HepG2 (cell line): ENCODE data around the gene RUSC1. TPM values are rescaled to one million over a fixed set of nuclear protein-coding genes. Genes with fewer than 3 reads are reported as not detected.

Source experiments
- ATAC-seq: fragments of 200-7000 bp; cut with Tn5 transposase; 3 replicates; pipeline ENCODE4 v1.9.1; 2020; ENCODE audit warnings: mild to moderate bottlenecking, moderate library complexity
- BruUV-seq: library from RNA; stranded (reverse); fragments of 400-500 nt; replicated peaks from 2 replicates; lab custom pipeline; 2021; lab: Mats Ljungman, UMichigan
- CTCF ChIA-PET: fragments of 300-600 bp; formaldehyde crosslinking; extraction: SDS; loops from one replicate; lab custom pipeline; 2021; ENCODE audit warnings: low total read pairs, inconsistent platforms, low intra/inter-chr PET ratio; lab: Yijun Ruan, JAX
- POLR2A ChIA-PET: fragments of 350-600 bp; sonication (Branson Sonifier 250); formaldehyde crosslinking; loops from one replicate; lab custom pipeline; 2020; ENCODE audit warnings: antibody characterized with exemption, inconsistent platforms; lab: Yijun Ruan, JAX
- DNase-seq: peaks from one replicate; pipeline ENCODE4 v3.0.0-alpha.2; 2015; ENCODE audit warnings: low spot score
- FAIRE-seq: peaks from 3 replicates; lab custom pipeline; 2011; peaks lifted over from hg19 to GRCh38; lab: Jason Lieb, UNC
- H2AFZ ChIP-seq: one replicate; pipeline ENCODE4 v1.6.1; 2011; ENCODE audit warnings: low read length, inconsistent platforms
- H3K27ac ChIP-seq: fragments of 300-600 bp; 3 replicates; pipeline ENCODE4 v1.8.0; 2011; ENCODE audit warnings: mixed run types, mild to moderate bottlenecking, mixed read lengths, low read length, inconsistent platforms; ENCODE audit not compliant: insufficient read depth; ENCODE audit errors: extremely low read length
- H3K27me3 ChIP-seq, 2 experiments: fragments of 200-600 bp in 1 of 2; 2 replicates in 1 of 2; 3 replicates in 1 of 2; pipeline versions ENCODE4 v1.6.0 to v1.8.0; 2011; ENCODE audit warnings: low read length in 2 of 2, mild to moderate bottlenecking in 2 of 2, moderate library complexity in 2 of 2, inconsistent platforms in 1 of 2; ENCODE audit not compliant: insufficient read depth in 2 of 2, control insufficient read depth in 1 of 2
- H3K36me3 ChIP-seq, 2 experiments: fragments of 200-600 bp in 1 of 2; replicated peaks in 1 of 2; 2 replicates in 1 of 2; 3 replicates in 1 of 2; pipeline versions ENCODE4 v1.5.1 to v1.8.0; 2011; ENCODE audit warnings: low read length in 2 of 2, inconsistent platforms in 1 of 2; ENCODE audit not compliant: insufficient read depth in 2 of 2, control insufficient read depth in 1 of 2
- H3K4me1 ChIP-seq: 2 replicates; pipeline ENCODE4 v1.5.1; 2012; ENCODE audit warnings: low read length, inconsistent platforms; ENCODE audit not compliant: insufficient read depth
- H3K4me2 ChIP-seq: 2 replicates; pipeline ENCODE4 v1.6.0; 2011; ENCODE audit warnings: low read depth, low read length, inconsistent platforms
- H3K4me3 ChIP-seq, 3 experiments: fragments of 200-600 bp in 1 of 3; sonication (generic), shearing (Covaris generic) in 1 of 3; replicated peaks in 1 of 3; 2 replicates each; pipeline ENCODE4 v1.5.1; 2011 to 2016; ENCODE audit warnings: low read length in 3 of 3, inconsistent platforms in 2 of 3, low read depth in 2 of 3, mild to moderate bottlenecking in 2 of 3, control low read depth in 1 of 3, mixed read lengths in 1 of 3; ENCODE audit not compliant: insufficient read depth in 1 of 3
- H3K79me2 ChIP-seq: one replicate; pipeline ENCODE4 v1.6.1; 2011; ENCODE audit warnings: low read length, inconsistent platforms; ENCODE audit not compliant: insufficient read depth
- H3K9ac ChIP-seq: 2 replicates; pipeline ENCODE4 v1.6.0; 2011; ENCODE audit warnings: mild to moderate bottlenecking, low read depth, low read length, inconsistent platforms; ENCODE audit not compliant: insufficient read depth
- H3K9me3 ChIP-seq: 2 replicates; pipeline ENCODE4 v1.5.1; 2012; ENCODE audit warnings: mild to moderate bottlenecking, low read length
- H4K20me1 ChIP-seq: 2 replicates; pipeline ENCODE4 v1.6.0; 2011; ENCODE audit warnings: inconsistent platforms, mild to moderate bottlenecking, low read length, moderate library complexity; ENCODE audit not compliant: insufficient read depth
- FOXC1 ChIP-seq: sonication (generic); formaldehyde crosslinking; IDR thresholded peaks from 2 replicates; pipeline ENCODE4 v1.8.0; 2022; ENCODE audit warnings: mild to moderate bottlenecking, missing genetic modification reagents, borderline replicate concordance
- MAZ ChIP-seq, 2 experiments: sonication (generic) in 1 of 2; formaldehyde crosslinking in 1 of 2; IDR thresholded peaks; 2 replicates each; pipeline versions ENCODE4 v1.5.0 to v1.6.1; 2012 to 2020; ENCODE audit warnings: low read depth in 2 of 2, mild to moderate bottlenecking in 2 of 2, borderline replicate concordance in 1 of 2, improper control_type of control experiment in 1 of 2, low read length in 1 of 2, missing genetic modification reagents in 1 of 2, moderate library complexity in 1 of 2
- NR2C2 ChIP-seq: sonication (generic); formaldehyde crosslinking; IDR thresholded peaks from 2 replicates; pipeline ENCODE4 v1.4.0; 2020; ENCODE audit warnings: missing genetic modification reagents, mild to moderate bottlenecking, moderate library complexity, borderline replicate concordance
- PLRG1 ChIP-seq: fragments of 450-650 bp; conservative IDR thresholded peaks from 2 replicates; pipeline ENCODE4 v1.6.1; 2016
- RBM22 ChIP-seq: fragments of 200-400 bp; formaldehyde crosslinking; optimal IDR thresholded peaks from 2 replicates; pipeline ENCODE3; 2017; ENCODE audit warnings: mild to moderate bottlenecking, low read length, moderate library complexity
- SKIL ChIP-seq: sonication (generic); formaldehyde crosslinking; IDR thresholded peaks from 2 replicates; pipeline ENCODE4 v1.8.0; 2022; ENCODE audit warnings: missing genetic modification reagents, mild to moderate bottlenecking, moderate library complexity, borderline replicate concordance
- TAF15 ChIP-seq: fragments of 200-400 bp; formaldehyde crosslinking; IDR thresholded peaks from one replicate; pipeline ENCODE4 v1.6.1; 2018; ENCODE audit warnings: mild to moderate bottlenecking, low read depth, low read length; ENCODE audit not compliant: poor library complexity, severe bottlenecking
- ZBTB37 ChIP-seq: sonication (generic); formaldehyde crosslinking; IDR thresholded peaks from 2 replicates; pipeline ENCODE4 v1.4.0; 2020; ENCODE audit warnings: mild to moderate bottlenecking, missing genetic modification reagents
- ZFP41 ChIP-seq: sonication (generic); formaldehyde crosslinking; IDR thresholded peaks from 2 replicates; pipeline ENCODE4 v1.4.0; 2020; ENCODE audit warnings: mild to moderate bottlenecking, missing genetic modification reagents, borderline replicate concordance
- ZNF574 ChIP-seq: sonication (generic); formaldehyde crosslinking; IDR thresholded peaks from 2 replicates; pipeline ENCODE4 v1.4.0; 2020; ENCODE audit warnings: missing genetic modification reagents
- ZNF597 ChIP-seq: sonication (generic); formaldehyde crosslinking; IDR thresholded peaks from 2 replicates; pipeline ENCODE4 v1.5.0; 2020; ENCODE audit warnings: missing genetic modification reagents
- ZNF780A ChIP-seq: sonication (generic); formaldehyde crosslinking; IDR thresholded peaks from 2 replicates; pipeline ENCODE4 v1.8.0; 2022; ENCODE audit warnings: mild to moderate bottlenecking, missing genetic modification reagents, moderate library complexity
- WGBS: methylation state at CpG from one replicate; pipeline ENCODE4 v1.1.6; 2017; ENCODE audit warnings: low lambda C conversion rate; 5-methylcytosine and 5-hydroxymethylcytosine counted together
- in situ Hi-C: cut with HindIII; loops from 2 replicates; pipeline ENCODE4 v1.10.0; 2017; ENCODE audit warnings: low pct_unique_long_range_greater_than_20kb; ENCODE audit not compliant: extremely low pct_ligation_motif_present
- intact Hi-C: fragments of 100-400 bp; cut with micrococcal nuclease; formaldehyde crosslinking; loops from one replicate; pipeline ENCODE4 v1.10.0; 2022; ENCODE audit not compliant: unreplicated experiment
- polyA plus RNA-seq, 8 experiments: library from polyadenylated mRNA; depleted of rRNA in 3 of 8; stranded (reverse) in 7 of 8; unstranded in 1 of 8; fragments of >200 nt; fragmentation: Illumina TruSeq in 4 of 8; extraction: Trizol in 4 of 8; gene quantifications; 2 replicates each; pipeline versions ENCODE4 v1.2.1 to v1.2.3, GENCODE V29; 2011 to 2016; ENCODE audit warnings: low read depth in 4 of 8, missing spikeins in 1 of 8, mixed read lengths in 1 of 8; ENCODE audit not compliant: insufficient read depth in 1 of 8
- total RNA-seq, 5 experiments: library from RNA; depleted of rRNA; stranded (reverse); fragments of >200 nt; fragmentation: Illumina TruSeq; extraction: Trizol; gene quantifications; 2 replicates each; pipeline ENCODE4 v1.2.3, GENCODE V29; 2016; ENCODE audit warnings: low read depth in 1 of 5

The RUSC1 gene
- total and polyA plus RNA-seq, 2 of the 13 experiments (the other 11 are each of a cell fraction or from before 2014, with no cell fraction given): 18.7 to 20.4 TPM

- peaks cover 47% of the 10 kb centered on the region for H3K4me1 ChIP-seq
- no peaks in the 10 kb centered on the region for H3K27me3 ChIP-seq
- 98% methylated on average over 7 of the region's 7 CpGs for WGBS
- ATAC-seq (no peak), FAIRE-seq (no peak), DNase-seq (no peak)
- ChIA-PET CTCF (no interaction called here), POLR2A (interaction anchor here (1.0 kb wide), 1 partner anchor 9 kb away, joined by 3 read pairs; no protein-coding TSS in a partner anchor)
- no TSS peak for BruUV-seq
- H3K9me3 ChIP-seq: no peaks in the 10 kb centered on the region
- in situ Hi-C loops (no loop called here), intact Hi-C loops (no loop called here)
- H3K4me2 ChIP-seq: no peak overlapping the region; the same call in 1 of the 2 replicates
- peaks cover 3% of the 10 kb centered on the region for H3K79me2 ChIP-seq
- no peak overlapping the region for H3K27ac ChIP-seq
- H3K9ac ChIP-seq: no peak overlapping the region
- H2AFZ ChIP-seq: no peak overlapping the region
- H3K36me3 ChIP-seq: peaks cover 0 to 8% of the 10 kb centered on the region in 2 experiments; a peak in 3 of 5 replicates
- no peak overlapping the region for H3K4me3 ChIP-seq
- H4K20me1 ChIP-seq: no peaks in the 10 kb centered on the region
- TF ChIP-seq PLRG1 (no peak), ZBTB37 (no peak), ZNF574 (CRISPR knock-in tag) (no peak), FOXC1 (CRISPR knock-in tag) (no peak), ZFP41 (no peak), SKIL (CRISPR knock-in tag) (no peak), RBM22 (no peak), NR2C2 (CRISPR knock-in tag) (no peak), ZNF597 (no peak), TAF15 (no peak), MAZ (IDR thresholded peaks at IDR 0.05; ENCODE audit: borderline replicate concordance, low read depth, low read length) (no peak), MAZ (CRISPR knock-in tag; IDR thresholded peaks at IDR 0.05; ENCODE audit: low read depth) (no peak), ZNF780A (no peak)
Measured at GRCh38 chr1:155297384-155297783, 23.3 kb upstream of the RUSC1 start.
